Peyer's patch (tissue), 4 donors: ENCODE measurements around the gene PDK4.

Experiments
- POLR2A ChIP-seq, 2 donors: fragments of 450-650 bp; IDR thresholded peaks; one replicate each; pipeline ENCODE4 v1.5.1; 2017; ENCODE audit warnings: antibody characterized with exemption in 2 of 2, mild to moderate bottlenecking in 2 of 2, moderate library complexity in 2 of 2
- TF ChIP-seq, protein P1 (sequence below), 6 experiments: fragments of 450-650 bp in 4 of 6; fragments of 200-600 bp in 2 of 6; sonication (generic) in 1 of 6; IDR thresholded peaks; one replicate each; pipeline ENCODE4 v1.5.1; 2017 to 2019; ENCODE audit warnings: antibody characterized with exemption in 6 of 6, mild to moderate bottlenecking in 3 of 6, moderate library complexity in 1 of 6

DNA sequence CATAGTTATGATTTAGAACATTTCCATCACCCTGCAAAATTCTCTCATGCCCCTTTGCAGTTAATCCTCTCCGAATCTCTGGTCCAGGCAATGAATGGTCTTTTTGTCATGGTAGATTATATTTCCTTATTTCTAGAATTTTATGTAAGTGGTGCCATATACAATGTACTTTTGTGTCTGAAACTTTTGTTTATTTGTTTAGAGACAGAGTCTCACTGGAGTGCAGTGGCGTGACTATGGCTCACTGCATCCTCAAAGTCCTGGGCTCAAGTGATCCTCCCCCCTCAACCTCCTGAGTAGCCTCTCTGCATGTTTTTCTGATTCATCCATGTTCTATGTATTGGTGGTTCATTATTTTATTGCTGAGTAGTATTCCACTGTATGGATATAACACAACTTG lies 23.2 kb upstream of the PDK4 start:
- TF ChIP-seq, protein P1, sequence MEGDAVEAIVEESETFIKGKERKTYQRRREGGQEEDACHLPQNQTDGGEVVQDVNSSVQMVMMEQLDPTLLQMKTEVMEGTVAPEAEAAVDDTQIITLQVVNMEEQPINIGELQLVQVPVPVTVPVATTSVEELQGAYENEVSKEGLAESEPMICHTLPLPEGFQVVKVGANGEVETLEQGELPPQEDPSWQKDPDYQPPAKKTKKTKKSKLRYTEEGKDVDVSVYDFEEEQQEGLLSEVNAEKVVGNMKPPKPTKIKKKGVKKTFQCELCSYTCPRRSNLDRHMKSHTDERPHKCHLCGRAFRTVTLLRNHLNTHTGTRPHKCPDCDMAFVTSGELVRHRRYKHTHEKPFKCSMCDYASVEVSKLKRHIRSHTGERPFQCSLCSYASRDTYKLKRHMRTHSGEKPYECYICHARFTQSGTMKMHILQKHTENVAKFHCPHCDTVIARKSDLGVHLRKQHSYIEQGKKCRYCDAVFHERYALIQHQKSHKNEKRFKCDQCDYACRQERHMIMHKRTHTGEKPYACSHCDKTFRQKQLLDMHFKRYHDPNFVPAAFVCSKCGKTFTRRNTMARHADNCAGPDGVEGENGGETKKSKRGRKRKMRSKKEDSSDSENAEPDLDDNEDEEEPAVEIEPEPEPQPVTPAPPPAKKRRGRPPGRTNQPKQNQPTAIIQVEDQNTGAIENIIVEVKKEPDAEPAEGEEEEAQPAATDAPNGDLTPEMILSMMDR (IDR thresholded peaks at IDR 0.05), result no peak
- TF ChIP-seq POLR2A (IDR thresholded peaks at IDR 0.05), result no peak
